ENCODE data around the gene CNOT3.

Gene CNOT3

DNA sequence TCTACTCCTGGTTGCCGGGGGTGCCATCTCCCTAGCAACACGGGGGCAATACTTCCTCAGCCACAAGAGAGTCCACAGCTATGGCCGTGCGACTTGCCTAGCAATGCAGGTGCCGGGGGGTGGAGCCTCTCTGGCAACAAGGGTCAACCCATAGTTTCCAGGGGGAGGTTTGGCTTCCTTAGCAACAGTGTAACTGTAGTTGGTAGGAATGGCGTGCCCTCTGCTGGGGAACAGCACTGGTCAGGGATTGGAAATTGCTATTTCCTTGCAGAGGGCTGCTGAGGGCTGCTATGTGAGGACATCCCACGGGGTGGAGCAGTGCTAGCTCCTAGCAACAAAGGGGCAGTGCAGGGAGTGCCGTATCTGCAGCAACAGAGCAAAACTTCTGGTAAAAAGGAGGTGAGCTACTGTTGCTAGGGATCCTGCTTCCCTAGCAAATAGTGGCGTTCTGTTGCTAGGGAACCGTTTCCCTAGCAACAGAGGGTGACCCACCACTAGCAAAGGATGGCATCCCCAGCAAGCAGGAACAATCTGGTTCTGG lies 42.4 kb downstream of the CNOT3 start:
- Histone ChIP-seq H3K9me3 (ENCODE audit: control insufficient read depth, insufficient read depth, low read depth, low read length) (no peaks in the 10 kb centered on the region), H3K36me3 (ENCODE audit: control insufficient read depth in 2 of 2, insufficient read depth in 1 of 2, low read length in 2 of 2) (peaks cover 14 to 39% of the 10 kb centered on the region in 2 experiments; a peak in 2 of 3 replicates), H3K4me3 (ENCODE audit: low read depth, low read length) (no peak overlapping the region), H3K4me1 (ENCODE audit: control insufficient read depth, insufficient read depth, low read length) (no peaks in the 10 kb centered on the region), H3K27ac (ENCODE audit: extremely low read depth, low read depth, low read length) (no peak overlapping the region)
- ChIA-PET CTCF (interaction anchor here (2.0 to 2.3 kb wide), 2 partner anchors 9 to 10 kb away, joined by 13 to 15 read pairs; partner anchors contain the start of gene MBOAT7), POLR2A (interaction anchor here (10.2 kb wide), 1 partner anchor 10 kb away, joined by 90 read pairs; the partner anchor contains the start of genes MBOAT7 and TSEN34)
- TF ChIP-seq ZNF560 (tag by site-specific recombination; IDR thresholded peaks at IDR 0.05; ENCODE audit: borderline replicate concordance) (no peak), ZNF654 (tag by site-specific recombination; IDR thresholded peaks at IDR 0.05; ENCODE audit: low read depth) (peak; percentile 26), ZNF585B (tag by site-specific recombination; IDR thresholded peaks at IDR 0.05) (no peak), ZNF169 (tag by site-specific recombination; IDR thresholded peaks at IDR 0.05) (no peak), ZNF341 (tag by site-specific recombination; IDR thresholded peaks at IDR 0.05; ENCODE audit: low read depth) (peak; percentile 84), MYNN (tag by site-specific recombination; IDR thresholded peaks at IDR 0.05; ENCODE audit: borderline replicate concordance) (peak; percentile 90), ZNF747 (tag by site-specific recombination; IDR thresholded peaks at IDR 0.05) (no peak), ZNF266 (tag by site-specific recombination; IDR thresholded peaks at IDR 0.05; ENCODE audit: low read depth) (no peak), CTCF (tag by site-specific recombination; IDR thresholded peaks at IDR 0.05) (peak; percentile 95), SCRT2 (tag by site-specific recombination; IDR thresholded peaks at IDR 0.05) (0 out of 2 replicates have a peak, but pooled peaks have one; percentile 14), KLF1 (tag by site-specific recombination; IDR thresholded peaks at IDR 0.05) (0 out of 2 replicates have a peak, but pooled peaks have one; percentile 32), WT1 (tag by site-specific recombination; IDR thresholded peaks at IDR 0.05) (no peak), ZNF623 (tag by site-specific recombination; IDR thresholded peaks at IDR 0.05) (no peak), ZNF248 (tag by site-specific recombination; IDR thresholded peaks at IDR 0.05) (no peak), ZXDB (tag by site-specific recombination; IDR thresholded peaks at IDR 0.05) (0 out of 2 replicates have a peak, but pooled peaks have one; percentile 30), ZBTB11 (tag by site-specific recombination; conservative IDR thresholded peaks at IDR 0.05; ENCODE audit: low read depth) (peak; percentile 50; the same call in 1 of the 2 replicates), ZBTB20 (tag by site-specific recombination; IDR thresholded peaks at IDR 0.05) (no peak), REPIN1 (tag by site-specific recombination; IDR thresholded peaks at IDR 0.05; ENCODE audit: low read depth) (no peak), KLF16 (tag by site-specific recombination; IDR thresholded peaks at IDR 0.05) (0 out of 2 replicates have a peak, but pooled peaks have one; percentile 39), ZBTB48 (tag by site-specific recombination; IDR thresholded peaks at IDR 0.05) (no peak), KLF9 (tag by site-specific recombination; IDR thresholded peaks at IDR 0.05; ENCODE audit: low read depth) (no peak)
- TF ChIP-seq, protein P1, sequence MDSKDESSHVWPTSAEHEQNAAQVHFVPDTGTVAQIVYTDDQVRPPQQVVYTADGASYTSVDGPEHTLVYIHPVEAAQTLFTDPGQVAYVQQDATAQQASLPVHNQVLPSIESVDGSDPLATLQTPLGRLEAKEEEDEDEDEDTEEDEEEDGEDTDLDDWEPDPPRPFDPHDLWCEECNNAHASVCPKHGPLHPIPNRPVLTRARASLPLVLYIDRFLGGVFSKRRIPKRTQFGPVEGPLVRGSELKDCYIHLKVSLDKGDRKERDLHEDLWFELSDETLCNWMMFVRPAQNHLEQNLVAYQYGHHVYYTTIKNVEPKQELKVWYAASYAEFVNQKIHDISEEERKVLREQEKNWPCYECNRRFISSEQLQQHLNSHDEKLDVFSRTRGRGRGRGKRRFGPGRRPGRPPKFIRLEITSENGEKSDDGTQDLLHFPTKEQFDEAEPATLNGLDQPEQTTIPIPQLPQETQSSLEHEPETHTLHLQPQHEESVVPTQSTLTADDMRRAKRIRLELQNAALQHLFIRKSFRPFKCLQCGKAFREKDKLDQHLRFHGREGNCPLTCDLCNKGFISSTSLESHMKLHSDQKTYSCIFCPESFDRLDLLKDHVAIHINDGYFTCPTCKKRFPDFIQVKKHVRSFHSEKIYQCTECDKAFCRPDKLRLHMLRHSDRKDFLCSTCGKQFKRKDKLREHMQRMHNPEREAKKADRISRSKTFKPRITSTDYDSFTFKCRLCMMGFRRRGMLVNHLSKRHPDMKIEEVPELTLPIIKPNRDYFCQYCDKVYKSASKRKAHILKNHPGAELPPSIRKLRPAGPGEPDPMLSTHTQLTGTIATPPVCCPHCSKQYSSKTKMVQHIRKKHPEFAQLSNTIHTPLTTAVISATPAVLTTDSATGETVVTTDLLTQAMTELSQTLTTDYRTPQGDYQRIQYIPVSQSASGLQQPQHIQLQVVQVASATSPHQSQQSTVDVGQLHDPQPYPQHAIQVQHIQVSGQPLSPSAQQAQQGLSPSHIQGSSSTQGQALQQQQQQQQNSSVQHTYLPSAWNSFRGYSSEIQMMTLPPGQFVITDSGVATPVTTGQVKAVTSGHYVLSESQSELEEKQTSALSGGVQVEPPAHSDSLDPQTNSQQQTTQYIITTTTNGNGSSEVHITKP (tag by site-specific recombination; IDR thresholded peaks at IDR 0.05): peak; percentile 93
